Caco-2 (cell line): ENCODE results near the gene CNTNAP5. TPM values are rescaled to one million over a fixed set of nuclear protein-coding genes. Genes with fewer than 3 reads are reported as not detected.

Experiments used
- BruUV-seq: library from RNA; stranded (reverse); fragments of 400-500 nt; replicated peaks from 2 replicates; lab custom pipeline; 2021; lab: Mats Ljungman, UMichigan
- CTCF ChIA-PET: fragments of 300-600 bp; sonication (Branson Sonifier 250); formaldehyde crosslinking; loops from one replicate; lab custom pipeline; 2022; ENCODE audit warnings: antibody characterized with exemption; lab: Charles Lee
- POLR2A ChIA-PET: fragments of 300-600 bp; sonication (Branson Sonifier 250); formaldehyde crosslinking; loops from one replicate; lab custom pipeline; 2022; ENCODE audit warnings: antibody characterized with exemption; lab: Charles Lee
- DNase-seq, 2 experiments: peaks; one replicate each; pipeline versions ENCODE4 v3.0.0 to v3.0.0-alpha.2; 2020 to 2022
- H3K27me3 ChIP-seq: replicated peaks from 2 replicates; pipeline ENCODE4 v1.6.0; 2011; ENCODE audit warnings: low read length; ENCODE audit not compliant: control insufficient read depth, insufficient read depth
- H3K36me3 ChIP-seq: 2 replicates; pipeline ENCODE4 v1.5.1; 2011; ENCODE audit warnings: low read length; ENCODE audit not compliant: control insufficient read depth, insufficient read depth
- H3K4me1 ChIP-seq: fragments of 250-450 bp; sonication (Bioruptor Pico); 2 replicates; pipeline ENCODE4 v1.5.1; 2020; ENCODE audit warnings: mild to moderate bottlenecking
- H3K4me3 ChIP-seq: 2 replicates; pipeline ENCODE4 v1.5.1; 2011; ENCODE audit warnings: low read depth, mild to moderate bottlenecking, control low read depth, low read length
- H3K9me3 ChIP-seq: fragments of 250-450 bp; sonication (Bioruptor Pico); 2 replicates; pipeline ENCODE4 v1.5.1; 2020; ENCODE audit warnings: mild to moderate bottlenecking, moderate library complexity
- H3K27ac Mint-ChIP-seq: one replicate; pipeline ENCODE4 v1.8.0; 2022; ENCODE audit warnings: mixed read lengths; ENCODE audit not compliant: unreplicated experiment
- H3K27me3 Mint-ChIP-seq: one replicate; pipeline ENCODE4 v1.8.0; 2022; ENCODE audit warnings: mixed read lengths; ENCODE audit not compliant: insufficient read depth, unreplicated experiment
- H3K36me3 Mint-ChIP-seq: one replicate; pipeline ENCODE4 v1.8.0; 2022; ENCODE audit warnings: mild to moderate bottlenecking, mixed read lengths; ENCODE audit not compliant: insufficient read depth, unreplicated experiment
- H3K4me1 Mint-ChIP-seq: one replicate; pipeline ENCODE4 v1.8.0; 2022; ENCODE audit warnings: low read depth, mixed read lengths; ENCODE audit not compliant: unreplicated experiment
- H3K4me3 Mint-ChIP-seq: one replicate; pipeline ENCODE4 v1.8.0; 2022; ENCODE audit warnings: mild to moderate bottlenecking, moderate library complexity, mixed read lengths; ENCODE audit not compliant: unreplicated experiment
- H3K9me3 Mint-ChIP-seq: one replicate; pipeline ENCODE4 v1.8.0; 2022; ENCODE audit warnings: mixed read lengths; ENCODE audit not compliant: unreplicated experiment
- intact Hi-C: fragments of 100-400 bp; cut with micrococcal nuclease; formaldehyde crosslinking; loops from one replicate; pipeline ENCODE4 v1.10.0; 2022; ENCODE audit not compliant: unreplicated experiment
- total RNA-seq: library from RNA; stranded (reverse); gene quantifications from 2 replicates; pipeline ENCODE4 v1.2.3, GENCODE V29; 2022
- TF ChIP-seq, protein P1 (sequence below), 2 experiments: fragments of 200-600 bp in 1 of 2; IDR thresholded peaks; 1 replicate in 1 of 2; 2 replicates in 1 of 2; pipeline versions ENCODE4 v1.5.1 to v1.8.0; 2011 to 2022; ENCODE audit warnings: antibody characterized with exemption in 1 of 2, control low read depth in 1 of 2, inconsistent platforms in 1 of 2, low read depth in 1 of 2, low read length in 1 of 2, mild to moderate bottlenecking in 1 of 2, moderate library complexity in 1 of 2; ENCODE audit not compliant: insufficient read depth in 1 of 2, severe bottlenecking in 1 of 2, unreplicated experiment in 1 of 2

The CNTNAP5 gene
- total RNA-seq, 1 experiment from 2014 or later: 0.14 TPM

DNA sequence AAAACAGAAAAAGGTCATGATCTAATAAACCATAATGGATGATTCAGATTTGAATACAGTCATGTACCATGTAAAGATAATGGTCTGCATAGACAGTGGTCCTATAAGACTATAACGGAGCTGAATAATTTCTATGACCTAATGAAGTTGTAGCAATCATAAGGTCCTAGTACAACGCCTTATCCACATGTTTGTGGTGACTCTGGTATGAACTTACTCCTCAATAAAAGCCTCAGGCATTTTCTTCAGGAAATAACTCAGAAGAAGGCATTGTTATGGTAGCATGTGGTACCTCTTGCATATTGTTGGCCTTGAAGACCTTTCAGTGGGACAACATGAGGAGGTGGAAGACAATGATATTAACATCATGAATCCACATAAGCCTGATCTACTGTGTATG is 883.3 kb downstream of the CNTNAP5 start:
- H3K4me3 Mint-ChIP-seq: no peak overlapping the region
- POLR2A ChIA-PET: no interaction called here
- TF ChIP-seq, protein P1, sequence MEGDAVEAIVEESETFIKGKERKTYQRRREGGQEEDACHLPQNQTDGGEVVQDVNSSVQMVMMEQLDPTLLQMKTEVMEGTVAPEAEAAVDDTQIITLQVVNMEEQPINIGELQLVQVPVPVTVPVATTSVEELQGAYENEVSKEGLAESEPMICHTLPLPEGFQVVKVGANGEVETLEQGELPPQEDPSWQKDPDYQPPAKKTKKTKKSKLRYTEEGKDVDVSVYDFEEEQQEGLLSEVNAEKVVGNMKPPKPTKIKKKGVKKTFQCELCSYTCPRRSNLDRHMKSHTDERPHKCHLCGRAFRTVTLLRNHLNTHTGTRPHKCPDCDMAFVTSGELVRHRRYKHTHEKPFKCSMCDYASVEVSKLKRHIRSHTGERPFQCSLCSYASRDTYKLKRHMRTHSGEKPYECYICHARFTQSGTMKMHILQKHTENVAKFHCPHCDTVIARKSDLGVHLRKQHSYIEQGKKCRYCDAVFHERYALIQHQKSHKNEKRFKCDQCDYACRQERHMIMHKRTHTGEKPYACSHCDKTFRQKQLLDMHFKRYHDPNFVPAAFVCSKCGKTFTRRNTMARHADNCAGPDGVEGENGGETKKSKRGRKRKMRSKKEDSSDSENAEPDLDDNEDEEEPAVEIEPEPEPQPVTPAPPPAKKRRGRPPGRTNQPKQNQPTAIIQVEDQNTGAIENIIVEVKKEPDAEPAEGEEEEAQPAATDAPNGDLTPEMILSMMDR (IDR thresholded peaks at IDR 0.05; ENCODE audit: insufficient read depth in 1 of 2, low read depth in 1 of 2, low read length in 1 of 2, severe bottlenecking in 1 of 2, unreplicated experiment in 1 of 2): no peak
- BruUV-seq: no TSS peak
- peaks cover 3% of the 10 kb centered on the region for H3K27me3 Mint-ChIP-seq
- H3K4me1 Mint-ChIP-seq: no peaks in the 10 kb centered on the region
- CTCF ChIA-PET: no interaction called here
- Histone ChIP-seq H3K9me3 (no peaks in the 10 kb centered on the region), H3K4me1 (no peaks in the 10 kb centered on the region), H3K4me3 (no peak overlapping the region), H3K36me3 (no peaks in the 10 kb centered on the region), H3K27me3 (no peaks in the 10 kb centered on the region)
- no peaks in the 10 kb centered on the region for H3K36me3 Mint-ChIP-seq
- H3K9me3 Mint-ChIP-seq: no peaks in the 10 kb centered on the region
- no peak for DNase-seq
- no peak overlapping the region for H3K27ac Mint-ChIP-seq
- intact Hi-C loops: no loop called here

DNA sequence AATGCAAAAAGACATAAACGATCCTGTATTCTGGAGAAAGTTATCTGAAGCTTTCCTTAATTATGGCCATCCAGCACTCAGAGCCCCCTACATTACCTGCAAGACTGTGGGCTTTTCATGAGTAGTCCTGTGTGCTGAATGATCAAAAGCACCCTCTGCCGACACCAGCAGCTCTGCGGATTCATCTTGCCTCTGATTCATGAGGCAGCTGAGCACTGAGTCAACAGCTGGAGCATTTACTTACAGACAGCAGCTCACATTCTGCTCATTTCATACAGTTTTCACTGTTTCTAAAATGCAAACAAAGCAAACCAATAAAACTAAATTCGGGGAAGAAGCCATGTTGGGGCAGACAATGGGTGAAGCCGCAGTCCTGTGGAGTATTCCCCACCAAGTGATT is 886.5 kb downstream of the CNTNAP5 start:
- H3K36me3 ChIP-seq: no peaks in the 10 kb centered on the region
- CTCF ChIA-PET: no interaction called here
- BruUV-seq: no TSS peak

DNA sequence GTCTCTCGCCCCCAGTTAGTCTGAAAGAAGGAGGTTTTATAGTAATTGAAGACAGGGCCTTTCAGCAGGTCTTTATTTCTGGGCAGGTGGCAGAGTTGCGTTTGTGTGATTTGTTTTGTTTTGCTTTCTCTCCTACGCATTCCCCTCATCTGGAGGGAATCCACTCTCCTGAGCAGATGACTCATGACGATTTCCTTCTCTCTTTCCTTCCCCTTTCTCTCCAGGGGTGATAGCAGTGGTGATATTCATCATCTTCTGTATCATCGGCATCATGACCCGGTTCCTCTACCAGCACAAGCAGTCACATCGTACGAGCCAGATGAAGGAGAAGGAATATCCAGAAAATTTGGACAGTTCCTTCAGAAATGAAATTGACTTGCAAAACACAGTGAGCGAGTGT is 888.8 kb downstream of the CNTNAP5 start:
- Histone ChIP-seq H3K9me3 (no peaks in the 10 kb centered on the region), H3K4me3 (no peak overlapping the region), H3K27me3 (no peaks in the 10 kb centered on the region), H3K36me3 (no peaks in the 10 kb centered on the region), H3K4me1 (no peaks in the 10 kb centered on the region)
- ChIA-PET CTCF (no interaction called here), POLR2A (no interaction called here)
- no peak overlapping the region for H3K27ac Mint-ChIP-seq
- TF ChIP-seq, protein P1 (IDR thresholded peaks at IDR 0.05; ENCODE audit: insufficient read depth in 1 of 2, low read depth in 1 of 2, low read length in 1 of 2, severe bottlenecking in 1 of 2, unreplicated experiment in 1 of 2): no peak
- H3K4me1 Mint-ChIP-seq: no peaks in the 10 kb centered on the region
- no peak overlapping the region for H3K4me3 Mint-ChIP-seq
- H3K36me3 Mint-ChIP-seq: no peaks in the 10 kb centered on the region
- DNase-seq: no peak
- peaks cover 3% of the 10 kb centered on the region for H3K9me3 Mint-ChIP-seq
- H3K27me3 Mint-ChIP-seq: peaks cover 9% of the 10 kb centered on the region
- no TSS peak for BruUV-seq
- intact Hi-C loops: no loop called here

More for the DNA sequence above, 886.5 kb downstream of the CNTNAP5 start:
- H3K27me3 ChIP-seq: no peaks in the 10 kb centered on the region
- H3K4me1 ChIP-seq: no peaks in the 10 kb centered on the region
- no peaks in the 10 kb centered on the region for H3K36me3 Mint-ChIP-seq
- no peak overlapping the region for H3K27ac Mint-ChIP-seq
- no peaks in the 10 kb centered on the region for H3K9me3 Mint-ChIP-seq
- no peak overlapping the region for H3K4me3 Mint-ChIP-seq
- no peak for DNase-seq
- intact Hi-C loops: no loop called here
- no peaks in the 10 kb centered on the region for H3K4me1 Mint-ChIP-seq
- H3K9me3 ChIP-seq: no peaks in the 10 kb centered on the region
- peaks cover 9% of the 10 kb centered on the region for H3K27me3 Mint-ChIP-seq
- POLR2A ChIA-PET: no interaction called here
- H3K4me3 ChIP-seq: no peak overlapping the region
- TF ChIP-seq, protein P1 (IDR thresholded peaks at IDR 0.05; ENCODE audit: insufficient read depth in 1 of 2, low read depth in 1 of 2, low read length in 1 of 2, severe bottlenecking in 1 of 2, unreplicated experiment in 1 of 2): no peak
